GM19438 (cell line): ENCODE measurements around the gene ATP8B1.

ENCODE experiments used
- ATAC-seq: cut with Tn5 transposase; IDR thresholded peaks from one replicate; pipeline ENCODE4 v1.9.1; 2021; ENCODE audit warnings: low read depth; ENCODE audit not compliant: unreplicated experiment

ATP8B1 gene

GRCh38 chr18:57819671-57820460, 16.8 kb upstream of the ATP8B1 start:
- ATAC-seq: peak; percentile 72

- no peak for ATAC-seq
Observed at GRCh38 chr18:57819119-57819518, 16.0 kb upstream of the ATP8B1 start.

- no peak for ATAC-seq
Observed at GRCh38 chr18:57816208-57816954, 13.3 kb upstream of the ATP8B1 start.

- ATAC-seq: no peak
Observed at GRCh38 chr18:57814555-57814954, 11.4 kb upstream of the ATP8B1 start.

- ATAC-seq: no peak
Observed at GRCh38 chr18:57813245-57813644, 10.1 kb upstream of the ATP8B1 start.

- ATAC-seq: no peak
Observed at GRCh38 chr18:57812126-57812477, 9.0 kb upstream of the ATP8B1 start.

- ATAC-seq: no peak
Observed at GRCh38 chr18:57811477-57812125, 8.5 kb upstream of the ATP8B1 start.

- ATAC-seq: no peak
Observed at GRCh38 chr18:57809190-57809589, 6.1 kb upstream of the ATP8B1 start.

GRCh38 chr18:57807336-57808117, 4.4 kb upstream of the ATP8B1 start:
- ATAC-seq: no peak

- no peak for ATAC-seq
Observed at GRCh38 chr18:57806978-57807285, 3.8 kb upstream of the ATP8B1 start.

GRCh38 chr18:57806201-57806977, 3.3 kb upstream of the ATP8B1 start:
- ATAC-seq: no peak

- no peak for ATAC-seq
Observed at GRCh38 chr18:57805117-57805516, 2.0 kb upstream of the ATP8B1 start.

GRCh38 chr18:57804557-57804956, 1.4 kb upstream of the ATP8B1 start:
- no peak for ATAC-seq

GRCh38 chr18:57802213-57803102, 657 bp downstream of the ATP8B1 start:
- peak; percentile 12 for ATAC-seq

- ATAC-seq: no peak
Observed at GRCh38 chr18:57801761-57802212, 1.3 kb downstream of the ATP8B1 start.

- no peak for ATAC-seq
Observed at GRCh38 chr18:57801325-57801724, 1.8 kb downstream of the ATP8B1 start.

- ATAC-seq: no peak
Observed at GRCh38 chr18:57798713-57799373, 4.3 kb downstream of the ATP8B1 start.

- ATAC-seq: no peak
Observed at GRCh38 chr18:57797209-57797651, 5.9 kb downstream of the ATP8B1 start.
